ENCODE data around the gene FRMD4A.
A peak's percentile ranks its signal among the peaks of the same experiment; 100 is the strongest.

FRMD4A gene

DNA sequence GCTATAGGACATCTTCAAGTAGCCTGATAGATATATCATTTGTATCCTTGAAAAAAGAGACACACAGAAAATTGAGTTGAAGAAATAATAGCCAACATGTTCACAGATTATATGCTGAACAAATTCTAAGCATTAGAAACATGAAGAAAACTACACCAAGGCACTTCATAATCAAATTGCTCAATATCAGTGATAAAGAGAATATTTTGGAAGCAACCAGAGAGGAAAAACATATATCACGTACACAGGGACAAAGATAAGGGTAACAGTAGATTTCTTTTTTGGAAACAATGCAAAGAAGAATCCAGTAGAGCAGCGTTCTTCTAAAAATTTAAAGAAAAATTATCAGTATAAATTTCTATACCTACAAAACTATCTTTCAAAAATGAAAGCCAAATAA lies 6.0 kb upstream of the FRMD4A start:
- no peak for DNase-seq

DNA sequence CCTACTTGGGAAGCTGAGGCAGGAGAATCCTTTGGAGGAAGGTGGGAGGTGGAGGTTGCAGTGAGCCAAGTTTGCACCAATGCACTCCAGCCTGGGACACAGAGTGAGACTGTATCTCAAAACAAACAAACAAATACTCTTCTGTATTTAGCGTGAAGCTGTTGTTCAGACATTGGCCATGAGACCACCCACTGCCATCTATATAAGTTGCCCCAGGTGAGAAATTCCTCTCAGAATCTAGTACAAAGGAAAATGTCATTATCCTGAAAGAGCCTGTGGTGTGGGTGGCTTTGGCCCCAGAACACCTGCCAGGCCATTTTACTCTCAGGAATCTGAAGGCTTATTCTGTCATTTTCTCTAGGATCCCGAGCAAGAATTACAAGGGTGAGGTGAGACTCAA lies 4.0 kb upstream of the FRMD4A start:
- no peak for DNase-seq

DNA sequence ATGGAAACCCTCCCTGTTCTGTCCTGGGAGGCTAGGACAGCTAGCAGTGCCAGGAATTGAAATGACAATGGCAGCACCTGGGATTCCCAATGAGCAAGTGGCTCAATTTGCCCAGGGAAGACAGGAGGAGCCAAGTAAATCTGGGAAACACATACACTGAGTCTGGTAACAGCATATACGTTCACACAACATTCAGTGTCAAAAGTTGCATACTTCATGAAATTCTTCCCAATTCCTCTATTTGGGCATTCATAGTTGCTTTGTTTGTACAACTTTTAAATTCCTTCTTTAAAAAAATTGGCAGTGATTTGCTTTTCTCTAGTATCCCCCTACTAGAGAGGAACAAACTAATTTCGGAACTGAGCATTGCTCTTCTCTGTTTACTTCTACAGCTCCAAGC lies 2.9 kb upstream of the FRMD4A start:
- DNase-seq, result no peak

- no peak for DNase-seq
These were observed 2.2 kb upstream of the FRMD4A start for GRCh38 chr10:14332903-14333302.

GRCh38 chr10:14329746-14330173 lies 964 bp downstream of the FRMD4A start:
- DNase-seq, result no peak

- no peak for DNase-seq
These were observed 1.6 kb downstream of the FRMD4A start for GRCh38 chr10:14328881-14329672.

DNA sequence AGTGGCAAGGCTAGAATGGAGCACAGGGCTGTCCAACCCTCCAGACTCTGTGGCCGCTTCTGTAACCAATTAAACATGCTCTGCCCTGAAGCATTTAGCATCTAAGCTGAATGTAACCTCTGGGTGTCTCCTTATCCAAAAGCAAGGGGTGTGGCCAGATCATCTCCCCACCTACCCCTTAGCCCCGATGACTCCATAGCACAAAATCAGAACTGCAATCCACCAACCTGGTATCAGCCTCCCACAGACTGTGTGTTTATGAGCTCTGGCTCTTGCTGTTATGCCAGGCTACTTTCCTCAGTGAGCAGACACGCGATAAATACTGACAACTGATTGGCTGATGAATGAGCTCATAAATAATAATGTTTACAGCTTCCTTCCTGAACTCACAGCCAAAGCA lies 3.2 kb downstream of the FRMD4A start:
- no peak for DNase-seq

- DNase-seq, result no peak
These were observed 4.1 kb downstream of the FRMD4A start for GRCh38 chr10:14326581-14326980.

GRCh38 chr10:14325325-14325955 lies 5.3 kb downstream of the FRMD4A start:
- DNase-seq, result peak; percentile 60

DNA sequence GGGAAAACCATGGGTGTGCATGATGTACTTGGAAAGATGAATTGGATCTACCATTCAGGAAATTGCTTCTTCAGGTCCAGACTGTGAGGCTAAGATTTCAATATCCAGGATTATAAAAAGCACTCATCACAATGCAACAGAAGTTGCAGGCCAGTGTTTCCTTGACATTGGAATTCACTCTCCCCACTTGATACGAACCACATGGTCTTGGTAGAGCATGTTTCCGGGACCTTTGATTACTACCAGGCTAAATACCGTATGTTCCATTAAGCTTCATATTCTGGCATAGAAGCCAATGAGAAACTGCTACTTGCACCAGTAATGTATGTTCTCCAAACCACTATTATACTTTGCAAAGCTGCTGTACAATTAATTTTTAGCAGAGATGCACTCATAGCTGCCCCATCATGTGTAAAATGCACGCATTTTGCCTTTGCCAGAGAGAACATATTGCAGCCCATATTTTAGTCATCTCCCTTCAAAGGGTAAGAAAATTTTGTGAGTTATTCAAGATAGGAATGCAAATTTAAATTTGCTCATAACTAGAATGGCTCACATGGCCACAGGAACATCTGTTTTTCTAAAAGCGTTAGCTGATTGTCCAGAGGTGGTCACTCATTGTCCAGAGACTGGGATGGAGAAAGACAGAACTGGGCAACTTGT lies 8.1 kb downstream of the FRMD4A start:
- no peak for DNase-seq

- no peak for DNase-seq
These were observed 12.7 kb downstream of the FRMD4A start for GRCh38 chr10:14318007-14318406.

GRCh38 chr10:14312014-14312413 lies 18.7 kb downstream of the FRMD4A start:
- no peak for DNase-seq

DNA sequence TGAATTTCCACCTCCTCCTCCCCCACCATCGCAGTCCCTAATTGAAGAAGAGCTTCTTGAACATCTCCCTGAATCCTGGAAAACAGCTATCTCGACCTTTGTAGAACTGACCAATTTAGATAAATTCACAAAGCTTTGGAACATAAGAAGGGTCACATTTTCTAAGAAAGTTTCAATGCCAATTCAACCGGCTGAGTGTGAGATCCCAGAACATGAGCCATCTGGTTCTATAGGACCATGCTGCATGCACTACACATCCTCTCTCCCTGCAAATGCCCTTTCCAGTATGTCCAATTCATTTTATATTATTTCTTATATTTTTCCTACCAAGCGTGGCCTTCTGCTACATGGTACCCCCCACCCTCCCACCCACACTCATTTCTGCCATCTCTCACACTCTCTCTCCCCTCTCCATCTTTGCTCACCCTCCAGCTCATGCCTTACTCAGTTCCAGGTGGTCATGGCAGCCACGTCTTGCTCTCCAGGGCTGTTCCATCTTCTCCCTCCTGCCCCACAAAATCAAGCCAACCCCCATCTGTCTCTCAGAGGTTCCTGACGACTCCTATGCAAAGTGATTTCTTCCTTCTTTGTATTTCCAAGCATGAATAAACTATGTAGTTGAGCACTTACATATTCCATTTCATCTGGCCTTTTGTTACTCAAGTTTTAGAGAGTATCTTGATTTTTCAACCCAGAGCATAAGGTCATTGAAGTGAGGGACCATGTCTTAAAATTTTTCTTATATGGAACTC lies 19.3 kb downstream of the FRMD4A start:
- no peak for DNase-seq

GRCh38 chr10:14309593-14309992 lies 21.1 kb downstream of the FRMD4A start:
- DNase-seq, result no peak

DNA sequence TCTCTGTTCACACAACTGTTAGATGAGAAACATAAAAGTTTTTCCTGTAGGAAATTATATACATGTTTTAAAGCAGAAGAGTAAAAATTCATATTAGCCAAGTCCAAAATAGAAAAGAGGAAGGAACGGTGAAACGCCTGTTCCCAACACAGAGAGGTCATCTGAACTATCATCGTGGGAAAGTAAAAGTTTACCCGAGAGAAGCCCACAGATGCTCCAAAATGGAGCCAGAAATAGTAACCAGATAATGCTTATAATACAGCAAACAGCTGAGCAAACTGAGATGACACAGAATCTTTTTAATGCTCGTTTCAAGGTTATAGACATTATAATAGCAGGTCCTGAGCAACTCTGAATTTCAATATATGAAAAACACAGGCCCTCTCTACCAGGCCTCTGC lies 24.5 kb downstream of the FRMD4A start:
- no peak for DNase-seq

DNA sequence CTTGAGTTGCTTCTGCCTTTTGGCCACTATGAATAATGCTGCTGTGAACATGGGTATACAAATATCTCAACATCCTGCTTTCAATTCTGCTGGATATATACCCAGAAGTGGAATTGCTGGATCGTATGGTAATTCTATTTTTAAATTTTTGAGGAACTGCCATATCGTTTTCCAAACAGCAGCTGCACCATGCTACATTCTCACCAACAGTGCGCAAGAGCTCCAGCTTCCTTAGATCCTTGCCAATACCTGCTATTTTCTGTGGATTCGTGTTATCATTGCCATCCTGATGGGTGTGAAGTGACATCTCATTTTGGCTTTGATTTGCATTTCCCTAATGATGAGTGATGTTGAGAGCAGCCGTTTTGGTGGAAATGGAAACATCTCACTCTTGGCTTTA lies 26.7 kb downstream of the FRMD4A start:
- DNase-seq, result no peak

DNA sequence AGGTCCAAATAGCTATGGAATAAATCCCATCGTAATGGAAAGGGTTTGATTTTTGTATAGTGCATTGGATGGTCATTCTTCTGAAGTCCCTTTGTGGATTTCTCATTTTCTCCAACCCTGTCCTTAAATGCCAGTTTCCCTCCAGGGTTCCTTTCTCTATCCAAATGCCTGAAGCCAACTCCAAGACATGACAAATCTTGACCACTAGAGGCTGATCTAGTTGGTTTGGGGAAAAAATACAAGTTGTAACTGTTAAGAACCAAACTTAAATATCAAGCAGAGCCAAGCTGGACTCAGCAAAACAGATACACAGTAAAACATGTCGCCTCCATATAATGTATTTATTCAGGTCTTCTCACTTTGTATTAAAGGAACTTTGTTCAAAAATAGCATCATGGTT lies 28.7 kb downstream of the FRMD4A start:
- DNase-seq, result no peak

DNA sequence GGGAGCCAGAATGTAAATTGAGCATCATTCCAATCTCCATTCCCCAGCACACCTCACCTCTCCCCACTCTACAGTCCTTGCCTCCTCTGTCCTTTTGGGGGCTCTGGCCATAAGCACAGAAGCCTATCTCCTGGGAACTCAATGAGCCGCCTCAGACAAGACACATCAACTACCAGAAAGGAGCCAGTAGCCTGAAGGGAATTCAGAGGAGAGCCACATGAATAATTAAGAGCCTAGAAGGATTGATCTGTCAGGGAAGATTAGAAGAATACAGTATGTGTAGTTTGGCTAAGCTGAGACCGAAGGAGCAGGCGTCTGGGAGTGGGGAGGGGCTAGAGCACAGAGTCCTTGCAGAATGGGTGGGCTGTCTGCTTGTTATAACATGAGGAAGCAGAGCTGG lies 31.2 kb downstream of the FRMD4A start:
- DNase-seq, result no peak

DNA sequence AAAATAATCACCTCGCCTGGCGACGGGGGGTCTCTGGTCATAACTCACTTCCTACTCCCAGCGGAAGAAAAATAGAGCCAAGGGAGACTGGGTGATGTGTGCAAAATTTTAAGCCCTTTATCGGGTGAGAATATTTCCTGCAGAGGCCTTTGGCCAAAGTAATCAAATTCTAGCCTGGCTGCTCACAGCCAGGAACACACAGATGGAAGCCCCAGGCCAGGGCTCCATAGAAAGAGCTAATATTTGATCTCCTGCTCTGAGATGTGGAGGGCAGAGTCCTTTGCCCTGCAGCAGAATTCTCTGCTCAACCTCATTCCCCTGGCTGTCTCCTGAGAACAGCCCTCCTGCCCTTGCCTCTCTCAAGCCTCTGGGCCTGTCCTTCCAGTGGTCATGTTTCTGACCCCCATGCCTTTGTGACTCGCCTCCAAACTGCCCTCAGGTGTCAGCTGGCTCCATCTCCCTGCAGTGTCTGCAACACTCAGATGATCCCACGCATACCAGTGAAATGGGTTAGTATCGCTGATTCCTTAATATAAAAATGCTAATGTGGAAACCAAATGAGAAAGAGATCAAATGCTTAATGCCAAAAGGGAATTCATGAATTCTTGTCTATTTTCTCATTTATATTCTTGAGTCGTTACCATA lies 34.5 kb downstream of the FRMD4A start:
- DNase-seq, result no peak

DNA sequence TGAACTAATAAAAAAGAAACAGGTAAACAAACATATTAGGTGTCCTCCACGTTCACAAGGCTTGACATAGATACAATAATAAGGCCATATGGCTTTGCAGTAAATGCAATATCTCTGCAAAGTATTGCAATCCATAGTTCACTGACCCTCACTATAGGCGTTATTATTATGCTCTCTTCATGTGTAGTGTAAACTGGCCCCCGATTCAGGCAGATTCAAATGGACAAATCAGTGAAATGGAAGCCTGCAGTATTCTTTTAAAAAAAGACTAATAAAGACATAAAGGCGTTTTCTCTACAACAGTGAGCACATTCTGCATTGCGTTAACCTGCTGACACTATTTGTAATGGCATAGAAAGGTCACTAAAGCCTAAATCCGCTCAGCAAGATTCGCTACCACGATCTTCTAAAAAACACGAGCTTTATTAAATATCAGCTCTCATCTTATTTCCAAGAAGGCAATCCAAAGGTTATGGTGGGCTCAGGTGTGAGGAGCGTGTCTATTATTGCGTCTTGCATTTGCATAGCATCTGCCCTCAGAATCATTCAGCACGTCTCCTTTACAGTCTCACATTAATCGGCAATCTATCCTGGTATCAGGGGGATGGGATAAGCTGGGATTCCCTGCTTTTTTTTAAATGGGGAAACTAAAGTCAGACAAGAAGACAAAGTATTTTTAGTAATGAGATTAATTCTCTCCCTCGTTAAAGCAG lies 36.2 kb downstream of the FRMD4A start:
- no peak for DNase-seq

GRCh38 chr10:14293526-14293925 lies 37.2 kb downstream of the FRMD4A start:
- DNase-seq, result no peak

GRCh38 chr10:14291296-14291695 lies 39.4 kb downstream of the FRMD4A start:
- DNase-seq, result no peak
